ES-I3 (cell line): ENCODE results near the gene MAP2K3.

Experiments
- H3K36me3 ChIP-seq: 2 replicates; pipeline ENCODE4 v1.6.1; 2013; ENCODE audit warnings: mild to moderate bottlenecking, low read length, control low read depth, moderate library complexity; ENCODE audit not compliant: insufficient read depth
- H3K4me1 ChIP-seq: 2 replicates; pipeline ENCODE4 v1.6.1; 2013; ENCODE audit warnings: mild to moderate bottlenecking, control low read depth, low read length; ENCODE audit not compliant: insufficient read depth
- H3K9ac ChIP-seq: 2 replicates; pipeline ENCODE4 v1.6.1; 2013; ENCODE audit warnings: low read depth, mild to moderate bottlenecking, low read length, moderate library complexity
- H3K9me3 ChIP-seq: 2 replicates; pipeline ENCODE4 v1.6.1; 2013; ENCODE audit warnings: mild to moderate bottlenecking, low read length, moderate library complexity; ENCODE audit not compliant: control insufficient read depth, insufficient read depth

Gene MAP2K3

DNA sequence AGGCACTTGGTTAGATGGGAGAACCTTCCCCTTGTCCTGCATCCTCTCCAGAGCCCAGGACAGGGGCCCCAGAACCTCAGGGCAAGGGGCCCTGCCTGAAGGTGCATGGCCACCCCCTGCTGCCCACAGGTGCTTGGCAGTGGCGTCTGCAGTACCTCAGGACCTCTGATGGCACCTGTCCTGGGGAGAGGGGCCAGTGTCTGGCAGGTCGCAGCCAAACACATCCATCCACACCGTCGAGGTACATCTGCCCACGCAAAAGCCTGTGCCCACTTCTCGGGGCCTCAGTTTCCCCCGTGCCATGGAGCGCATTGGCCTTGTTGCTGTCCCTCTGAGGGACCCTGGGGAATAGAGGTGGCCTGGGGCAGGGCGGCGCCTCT, 9.3 kb downstream of the MAP2K3 start:
- Histone ChIP-seq H3K4me1 (no peaks in the 10 kb centered on the region), H3K9me3 (no peaks in the 10 kb centered on the region), H3K9ac (no peak overlapping the region), H3K36me3 (no peaks in the 10 kb centered on the region)

DNA sequence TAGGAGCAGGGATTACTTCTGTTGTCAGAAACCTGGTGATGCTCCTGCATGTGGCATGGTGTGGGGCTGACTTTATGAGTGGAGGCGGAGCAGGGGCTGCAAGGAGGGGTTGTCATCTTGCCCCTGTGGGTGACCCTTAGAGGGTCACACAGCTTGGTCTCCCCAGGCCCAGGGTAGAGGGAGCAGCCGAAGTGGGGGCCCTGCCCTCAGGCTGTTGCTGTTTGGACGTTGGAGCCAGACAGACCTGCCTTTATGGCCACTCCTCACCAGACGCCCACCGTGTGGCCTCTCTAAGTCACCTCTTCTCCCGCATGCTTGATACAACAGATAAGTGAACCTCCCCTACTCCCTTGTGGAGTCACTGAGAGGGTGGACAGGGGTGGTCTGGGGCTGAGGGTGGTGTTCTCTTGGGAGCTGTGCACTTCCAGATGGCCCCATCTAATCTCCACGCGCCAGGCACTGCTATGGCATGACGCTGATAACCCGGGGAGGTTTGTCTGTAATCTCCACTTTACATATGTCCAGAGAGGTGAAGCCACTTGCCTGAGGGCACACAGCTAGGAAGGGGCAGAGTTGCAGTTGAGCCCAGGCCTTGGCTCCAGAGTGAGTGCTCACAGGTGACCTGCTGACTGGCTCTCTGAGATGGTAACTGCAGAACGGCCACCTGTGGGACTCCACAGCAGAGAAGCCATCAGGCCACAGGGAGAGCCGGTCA, 10.0 kb downstream of the MAP2K3 start:
- no peak overlapping the region for H3K9ac ChIP-seq
- no peaks in the 10 kb centered on the region for H3K36me3 ChIP-seq
- no peaks in the 10 kb centered on the region for H3K4me1 ChIP-seq
- no peaks in the 10 kb centered on the region for H3K9me3 ChIP-seq

DNA sequence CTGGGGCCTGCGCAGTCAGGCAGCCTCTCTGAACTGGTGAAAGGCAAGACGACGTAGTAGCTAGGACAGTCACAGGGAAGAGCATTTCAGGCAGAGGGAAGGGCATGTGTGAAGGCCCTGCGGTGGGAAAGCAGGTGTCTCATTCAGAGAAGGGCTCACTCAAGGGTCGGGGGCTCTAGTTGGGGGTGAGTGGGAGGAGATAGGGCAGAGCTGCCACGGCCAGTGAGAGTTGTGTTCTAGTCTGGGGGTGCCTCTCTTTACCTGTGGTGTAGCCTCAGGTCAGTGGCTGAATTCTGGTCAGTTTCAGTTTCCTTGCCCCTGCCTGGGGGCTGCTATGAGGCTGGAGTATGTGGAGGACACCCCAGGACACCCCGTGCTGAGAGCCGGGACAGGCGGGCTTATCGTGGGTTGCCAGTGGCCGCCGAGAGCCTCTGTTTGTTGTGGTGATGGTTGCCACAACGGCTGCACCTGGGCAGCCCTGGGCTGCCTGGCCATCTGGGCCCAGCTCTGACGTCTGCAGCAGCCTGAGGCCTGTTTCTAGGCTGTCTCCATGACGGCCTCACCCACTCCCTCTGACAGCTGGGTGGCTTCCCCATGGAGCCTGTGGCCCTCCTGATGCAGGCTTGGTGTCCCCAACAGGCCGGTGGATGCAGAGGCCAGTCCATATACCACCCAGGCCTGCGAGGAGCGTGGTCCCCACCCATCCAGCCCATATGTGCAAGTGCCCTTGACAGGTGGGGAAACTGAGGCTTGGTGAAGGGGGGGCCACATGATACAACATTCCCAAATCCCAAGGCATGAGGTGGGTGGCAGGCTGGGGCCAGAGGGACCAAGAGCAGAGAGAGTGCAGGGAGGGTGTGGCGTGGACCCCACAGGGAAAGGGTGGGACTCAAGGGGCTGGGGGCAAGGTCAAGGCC, 10.8 kb downstream of the MAP2K3 start:
- no peaks in the 10 kb centered on the region for H3K9me3 ChIP-seq
- H3K4me1 ChIP-seq, result no peaks in the 10 kb centered on the region
- H3K36me3 ChIP-seq, result no peaks in the 10 kb centered on the region
- H3K9ac ChIP-seq, result no peak overlapping the region

DNA sequence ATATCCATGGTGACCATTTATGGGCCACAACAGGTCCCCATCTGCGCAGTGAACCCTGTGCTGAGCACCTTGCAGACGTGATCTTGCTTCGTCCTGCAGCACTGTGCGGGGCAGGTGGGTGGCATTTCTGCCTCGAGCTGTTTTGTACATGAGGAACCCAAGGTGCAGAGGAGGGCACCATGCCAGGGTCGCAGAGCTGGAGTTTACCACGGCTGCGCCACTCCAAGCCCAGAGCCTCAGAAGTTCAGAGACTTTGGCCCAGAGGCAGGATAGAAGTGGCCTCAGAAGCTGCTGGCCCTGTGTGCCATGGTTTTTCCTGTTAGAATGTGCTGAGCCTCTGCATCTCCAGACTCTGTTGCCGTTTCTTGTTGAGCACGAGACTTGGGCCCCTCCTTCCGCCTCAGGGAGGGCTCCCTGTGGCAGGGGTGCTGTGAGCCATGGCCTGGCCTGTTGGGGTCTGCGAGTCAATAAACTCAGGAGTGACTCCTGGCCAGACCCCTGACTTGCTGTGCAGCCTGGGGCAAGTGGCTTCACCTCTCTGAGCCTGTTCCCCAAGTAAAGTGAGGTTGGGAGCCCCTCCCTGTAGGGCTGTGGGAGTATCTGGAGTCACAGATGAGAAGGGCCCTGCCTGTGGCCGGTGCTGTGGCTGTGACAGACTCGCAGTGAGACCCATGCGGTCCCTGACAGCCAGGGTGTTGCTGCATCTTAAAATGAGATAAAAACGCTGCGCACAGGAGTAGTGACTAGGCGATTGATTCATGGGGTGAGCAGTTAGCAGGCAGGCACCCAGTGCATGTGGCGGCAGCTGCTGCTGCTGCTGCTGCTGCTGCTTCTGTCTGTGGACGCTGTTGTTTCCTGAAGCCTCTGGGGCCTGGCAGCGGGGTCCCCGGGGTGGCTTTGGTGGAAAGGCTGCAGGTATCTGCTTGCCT, 11.8 kb downstream of the MAP2K3 start:
- no peak overlapping the region for H3K9ac ChIP-seq
- H3K36me3 ChIP-seq, result no peaks in the 10 kb centered on the region
- H3K4me1 ChIP-seq, result no peaks in the 10 kb centered on the region
- H3K9me3 ChIP-seq, result no peaks in the 10 kb centered on the region

DNA sequence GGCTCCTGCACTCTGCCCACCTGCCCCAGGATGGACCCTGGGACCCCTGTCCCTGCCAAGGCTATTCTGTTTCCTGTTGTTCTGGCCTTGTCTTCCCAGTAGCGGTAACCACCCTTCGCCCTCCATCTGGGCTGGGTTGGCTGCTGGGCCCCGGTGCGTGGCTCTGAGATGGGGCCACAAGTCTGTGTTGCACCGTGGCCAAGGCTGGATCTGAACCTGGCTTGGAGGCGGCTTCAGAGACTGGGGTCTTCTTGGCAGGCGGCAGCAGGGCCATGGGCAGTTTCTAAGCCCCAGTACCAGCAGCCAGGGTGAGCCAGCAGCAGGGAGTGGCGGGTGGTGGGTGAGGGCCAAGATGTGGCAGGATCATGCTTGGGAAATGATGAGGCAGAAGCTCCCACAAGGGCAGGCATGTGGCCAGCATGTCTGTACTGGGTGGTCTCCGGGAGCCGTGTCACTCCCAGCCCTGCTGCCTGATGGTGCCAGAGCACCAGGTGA, 12.6 kb downstream of the MAP2K3 start:
- H3K4me1 ChIP-seq, result no peaks in the 10 kb centered on the region
- no peak overlapping the region for H3K9ac ChIP-seq
- H3K9me3 ChIP-seq, result no peaks in the 10 kb centered on the region
- no peaks in the 10 kb centered on the region for H3K36me3 ChIP-seq

DNA sequence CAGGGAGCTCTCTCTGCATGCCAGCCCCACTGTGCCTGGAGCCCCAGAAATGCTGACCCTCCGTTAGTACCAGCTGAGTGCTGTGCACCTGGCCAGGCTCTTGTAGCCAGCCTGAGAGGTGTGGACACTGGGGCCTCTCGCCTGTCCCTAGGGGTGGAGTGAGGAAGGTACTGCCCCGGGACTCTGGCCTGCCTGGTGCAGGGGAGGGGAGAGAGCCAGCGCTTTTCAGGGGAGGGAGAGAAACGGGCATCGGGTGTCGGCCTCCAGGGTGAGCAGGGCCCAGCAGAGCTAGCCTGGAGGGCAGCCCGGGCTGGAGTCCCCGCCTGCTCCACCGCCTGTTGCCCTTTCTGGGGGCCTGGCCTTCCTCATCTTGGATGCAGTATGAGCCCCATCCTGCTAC, 13.1 kb downstream of the MAP2K3 start:
- Histone ChIP-seq H3K4me1 (no peaks in the 10 kb centered on the region), H3K9me3 (no peaks in the 10 kb centered on the region), H3K36me3 (no peaks in the 10 kb centered on the region), H3K9ac (no peak overlapping the region)

DNA sequence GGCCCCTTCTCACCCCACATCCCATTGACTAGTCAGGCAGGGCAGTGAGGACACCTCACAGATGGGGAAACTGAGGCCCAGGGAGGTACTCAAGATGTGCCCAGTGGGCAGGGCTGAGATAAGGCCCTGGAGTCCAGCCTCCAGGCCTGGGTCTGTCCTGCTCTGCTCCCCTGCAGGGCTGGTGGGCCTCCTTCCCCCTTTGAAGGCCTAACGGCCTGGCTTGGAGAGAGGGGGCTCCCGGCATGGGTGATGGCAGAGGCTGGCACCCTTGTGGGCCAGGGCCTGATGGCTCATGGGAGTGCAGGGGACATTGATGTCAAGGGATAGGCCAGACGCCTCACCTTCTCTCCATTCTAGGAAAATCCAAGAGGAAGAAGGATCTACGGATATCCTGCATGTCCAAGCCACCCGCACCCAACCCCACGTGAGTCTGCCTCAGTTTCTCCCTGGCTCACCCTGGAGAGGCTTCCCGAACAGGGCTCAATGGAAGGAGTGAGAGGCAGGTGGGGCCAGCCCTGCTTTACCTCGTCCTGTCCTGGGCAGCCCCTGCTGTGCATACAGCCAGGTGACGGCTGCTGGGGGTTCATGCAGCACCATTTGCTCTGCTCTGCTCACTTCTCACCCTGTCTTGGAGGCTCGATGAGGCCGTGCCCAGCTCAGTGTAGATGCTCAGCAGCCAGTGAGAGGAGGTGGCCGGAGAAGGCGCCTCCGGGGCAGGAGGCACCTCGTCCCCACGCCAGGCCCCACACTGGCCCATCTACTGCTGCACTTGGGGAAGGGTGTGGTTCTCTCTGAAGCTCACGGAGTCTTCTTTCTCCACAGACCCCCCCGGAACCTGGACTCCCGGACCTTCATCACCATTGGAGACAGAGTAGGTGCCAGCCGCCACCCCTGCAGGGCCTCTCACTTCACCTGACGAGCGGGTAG, 13.8 kb downstream of the MAP2K3 start:
- H3K36me3 ChIP-seq, result no peaks in the 10 kb centered on the region; the same call in 1 of the 2 replicates
- H3K9ac ChIP-seq, result no peak overlapping the region
- no peaks in the 10 kb centered on the region for H3K4me1 ChIP-seq
- H3K9me3 ChIP-seq, result no peaks in the 10 kb centered on the region

DNA sequence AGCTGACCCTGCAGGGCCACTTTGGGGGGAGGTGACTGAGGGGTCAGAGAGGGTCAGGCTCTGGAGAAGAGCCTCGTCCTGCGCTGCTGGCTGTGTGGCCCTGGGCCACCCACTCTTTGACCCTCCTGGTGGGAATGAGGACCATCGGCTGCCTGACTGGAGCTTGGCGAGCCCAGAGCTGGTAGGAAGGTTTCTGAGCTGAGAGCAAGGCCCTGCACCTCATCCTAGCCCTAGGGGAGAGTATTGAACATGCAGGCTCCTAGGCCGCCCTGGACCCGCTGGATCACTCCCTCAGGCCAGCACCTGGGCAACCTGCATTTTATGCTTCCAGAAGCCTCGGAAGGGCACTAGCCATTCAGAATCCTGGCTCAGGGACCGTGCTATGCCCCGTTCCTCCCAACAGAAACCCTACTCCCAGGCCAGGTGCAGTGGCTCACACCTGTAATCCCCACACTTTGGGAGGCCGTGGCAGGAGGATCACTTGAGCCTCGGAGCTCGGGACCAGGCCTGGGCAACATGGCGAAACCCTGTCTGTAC, 14.5 kb downstream of the MAP2K3 start:
- H3K36me3 ChIP-seq, result no peaks in the 10 kb centered on the region; the same call in 1 of the 2 replicates
- H3K9me3 ChIP-seq, result no peaks in the 10 kb centered on the region
- H3K4me1 ChIP-seq, result no peaks in the 10 kb centered on the region
- no peak overlapping the region for H3K9ac ChIP-seq

DNA sequence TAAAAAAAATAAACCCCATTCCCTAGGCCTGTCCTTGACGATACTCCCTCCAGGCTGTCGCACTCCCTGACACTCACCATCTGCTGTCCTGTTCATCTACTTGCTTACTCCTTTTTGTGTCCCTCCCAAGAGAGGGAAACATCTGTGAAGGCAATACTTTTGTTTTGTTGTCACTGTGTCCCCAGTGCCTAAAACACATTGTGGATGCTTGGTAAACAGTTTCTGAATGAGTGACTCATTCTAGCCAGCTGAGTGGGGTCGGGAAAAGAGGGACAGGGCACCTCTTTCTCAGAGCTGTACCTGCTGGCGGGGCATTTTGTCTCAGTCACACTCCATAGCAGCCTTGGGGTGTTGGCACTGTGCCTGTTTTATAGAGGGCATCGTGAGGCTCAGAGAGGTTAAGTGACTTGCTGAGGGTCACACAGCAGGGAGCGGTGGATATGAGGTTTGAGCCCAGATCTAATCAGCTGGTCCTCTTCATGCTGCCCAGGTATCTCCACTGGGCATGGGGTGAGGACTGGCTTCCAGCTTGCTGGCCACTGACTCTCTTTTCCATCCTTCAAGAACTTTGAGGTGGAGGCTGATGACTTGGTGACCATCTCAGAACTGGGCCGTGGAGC, 15.6 kb downstream of the MAP2K3 start:
- no peak overlapping the region for H3K9ac ChIP-seq
- no peaks in the 10 kb centered on the region; the same call in 1 of the 2 replicates for H3K36me3 ChIP-seq
- no peaks in the 10 kb centered on the region for H3K9me3 ChIP-seq
- H3K4me1 ChIP-seq, result no peaks in the 10 kb centered on the region

DNA sequence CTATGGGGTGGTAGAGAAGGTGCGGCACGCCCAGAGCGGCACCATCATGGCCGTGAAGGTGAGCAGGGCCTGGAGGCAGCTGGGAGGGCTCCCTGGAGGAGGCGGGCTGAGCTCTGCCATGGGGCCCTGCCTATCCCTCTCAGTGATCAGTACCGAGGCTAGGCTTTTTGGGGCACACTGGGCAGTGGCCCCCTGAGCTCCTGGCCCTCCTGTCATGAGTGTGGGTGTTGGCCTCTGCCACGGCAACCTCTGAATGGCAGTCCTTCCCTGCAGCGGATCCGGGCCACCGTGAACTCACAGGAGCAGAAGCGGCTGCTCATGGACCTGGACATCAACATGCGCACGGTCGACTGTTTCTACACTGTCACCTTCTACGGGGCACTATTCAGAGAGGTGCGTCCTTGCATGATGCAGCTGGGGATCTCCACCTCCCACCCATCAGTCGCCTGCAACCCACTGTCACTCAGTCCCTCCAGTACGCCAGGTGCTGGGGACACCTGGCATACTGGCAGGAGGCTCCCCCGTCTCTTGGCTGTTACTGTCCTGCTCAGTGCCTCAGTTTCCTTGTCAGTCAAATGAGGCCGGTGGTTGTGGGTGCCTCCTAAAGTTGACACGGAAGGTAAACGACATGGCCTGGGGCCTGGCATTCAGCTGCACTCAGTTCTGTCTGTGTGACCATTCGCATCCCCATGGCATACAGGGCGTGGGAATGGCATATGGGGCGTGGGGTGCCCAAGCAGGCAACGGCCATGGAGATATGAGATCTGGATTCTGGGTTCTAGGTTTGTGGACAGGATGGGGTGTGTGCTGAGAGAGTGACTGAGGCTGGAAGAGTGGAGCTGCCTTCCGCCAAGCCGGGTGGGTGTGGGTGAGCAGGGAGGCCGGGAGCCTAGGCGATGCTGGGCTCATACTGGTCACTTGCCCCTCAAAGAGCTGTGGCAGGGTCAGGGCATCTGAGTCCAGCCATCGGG, 16.4 kb downstream of the MAP2K3 start:
- Histone ChIP-seq H3K4me1 (no peaks in the 10 kb centered on the region), H3K9ac (no peak overlapping the region), H3K9me3 (no peaks in the 10 kb centered on the region), H3K36me3 (no peaks in the 10 kb centered on the region; the same call in 1 of the 2 replicates)

DNA sequence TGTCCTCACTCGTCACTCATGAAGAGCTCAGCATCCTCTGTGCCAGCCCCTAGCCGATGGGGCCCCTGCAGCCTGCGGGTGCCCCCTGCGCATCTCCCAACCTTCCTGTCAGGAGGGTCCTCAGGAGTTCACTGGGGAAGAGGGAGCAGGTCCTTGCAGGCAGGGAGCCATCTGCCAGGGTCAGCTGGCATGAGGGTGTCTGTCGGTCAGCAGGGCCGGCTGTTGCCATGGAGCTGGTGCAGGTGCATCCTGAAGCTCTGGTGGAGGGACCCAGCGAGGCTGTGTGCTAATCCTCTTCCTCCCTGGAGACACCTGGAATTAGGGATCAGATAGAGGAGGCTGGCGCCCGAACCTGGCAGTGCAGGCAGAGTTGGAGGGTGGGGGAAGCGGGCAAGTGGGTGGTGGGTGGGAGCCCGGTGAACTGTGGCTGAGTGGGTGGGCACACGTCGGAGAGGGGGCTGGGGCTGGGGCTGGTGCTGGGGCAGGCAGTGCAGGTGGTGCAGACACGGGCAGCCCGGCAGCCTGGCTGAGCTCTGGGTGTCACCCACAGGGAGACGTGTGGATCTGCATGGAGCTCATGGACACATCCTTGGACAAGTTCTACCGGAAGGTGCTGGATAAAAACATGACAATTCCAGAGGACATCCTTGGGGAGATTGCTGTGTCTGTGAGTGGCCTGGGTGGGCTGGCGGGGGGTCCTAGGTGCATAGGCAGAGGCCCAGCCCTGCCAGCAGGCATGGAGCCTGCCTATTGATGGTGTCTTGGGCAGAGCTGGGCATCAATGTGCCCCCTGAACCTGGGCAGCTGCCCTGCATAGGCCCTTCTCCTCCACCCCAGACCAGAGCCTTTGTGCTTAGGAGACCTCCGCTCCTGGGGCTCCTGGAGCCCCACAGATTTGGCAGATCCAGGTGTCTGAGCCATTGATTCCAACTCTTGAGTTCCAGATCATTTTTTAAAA, 17.4 kb downstream of the MAP2K3 start:
- Histone ChIP-seq H3K36me3 (no peaks in the 10 kb centered on the region; the same call in 1 of the 2 replicates), H3K9ac (no peak overlapping the region), H3K9me3 (no peaks in the 10 kb centered on the region), H3K4me1 (no peaks in the 10 kb centered on the region)
